Activated T-cell treated with anti-CD3 and anti-CD28 coated beads, Interleukin-2, amount 50 U/mL, for 72 hours (primary cell): Measurements from ENCODE around the gene NKX2-1. TPM values are rescaled to one million over a fixed set of nuclear protein-coding genes. Genes with fewer than 3 reads are reported as not detected.

ENCODE experiments used
- ATAC-seq, 2 donors: fragments of 150-1000 bp; cut with Tn5 transposase; replicated peaks in 1 of 2; 2 replicates each; pipeline ENCODE4 v1.10.0; 2021; ENCODE audit warnings: moderate library complexity in 2 of 2, mild to moderate bottlenecking in 1 of 2
- DNase-seq, 2 donors: peaks; one replicate each; pipeline ENCODE4 v3.0.0; 2021 to 2022; ENCODE audit warnings: mixed read lengths in 1 of 2
- H3K27ac Mint-ChIP-seq: one replicate; pipeline ENCODE4 v1.8.0; 2022; ENCODE audit warnings: mild to moderate bottlenecking, moderate library complexity, mixed read lengths
- H3K27me3 Mint-ChIP-seq: one replicate; pipeline ENCODE4 v1.8.0; 2022; ENCODE audit warnings: low read depth, mixed read lengths
- H3K36me3 Mint-ChIP-seq, 2 donors: one replicate each; pipeline ENCODE4 v1.8.0; 2022; ENCODE audit warnings: mixed read lengths in 2 of 2, mild to moderate bottlenecking in 1 of 2; ENCODE audit not compliant: insufficient read depth in 2 of 2
- H3K4me1 Mint-ChIP-seq: one replicate; pipeline ENCODE4 v1.8.0; 2022; ENCODE audit warnings: low read depth, mixed read lengths
- H3K4me3 Mint-ChIP-seq, 2 donors: one replicate each; pipeline ENCODE4 v1.8.0; 2022; ENCODE audit warnings: mild to moderate bottlenecking in 2 of 2, mixed read lengths in 2 of 2, moderate library complexity in 2 of 2
- H3K9me3 Mint-ChIP-seq, 2 donors: one replicate each; pipeline ENCODE4 v1.8.0; 2022; ENCODE audit warnings: mixed read lengths in 2 of 2
- total RNA-seq, 2 donors: library from RNA; stranded (reverse); gene quantifications; one replicate each; pipeline ENCODE4 v1.2.3, GENCODE V29; 2022

Gene NKX2-1
- total RNA-seq, 2 donors from 2014 or later, result not detected

GRCh38 chr14:36514278-36515104, 5.5 kb downstream of the NKX2-1 start:
- peaks cover 76% of the 10 kb centered on the region for H3K27me3 Mint-ChIP-seq
- no peaks in the 10 kb centered on the region for H3K9me3 Mint-ChIP-seq
- peaks cover 2% of the 10 kb centered on the region in 2 donors for H3K36me3 Mint-ChIP-seq
- DNase-seq (no peak), ATAC-seq (no peak)
- no peak overlapping the region for H3K4me3 Mint-ChIP-seq
- H3K27ac Mint-ChIP-seq, result no peak overlapping the region
- peaks cover 13% of the 10 kb centered on the region for H3K4me1 Mint-ChIP-seq

- peaks cover 80% of the 10 kb centered on the region for H3K27me3 Mint-ChIP-seq
- H3K4me1 Mint-ChIP-seq, result peaks cover 12% of the 10 kb centered on the region
- ATAC-seq (no peak), DNase-seq (no peak)
- H3K4me3 Mint-ChIP-seq, result no peak overlapping the region
- H3K9me3 Mint-ChIP-seq, result no peaks in the 10 kb centered on the region
- no peak overlapping the region for H3K27ac Mint-ChIP-seq
- H3K36me3 Mint-ChIP-seq, result peaks cover 0 to 2% of the 10 kb centered on the region in 2 donors
Observed at GRCh38 chr14:36513451-36514277, 6.4 kb downstream of the NKX2-1 start.

- DNase-seq (no peak), ATAC-seq (no peak)
- peaks cover 82% of the 10 kb centered on the region for H3K27me3 Mint-ChIP-seq
- peaks cover 12% of the 10 kb centered on the region for H3K4me1 Mint-ChIP-seq
- peaks cover 2% of the 10 kb centered on the region in 2 donors for H3K36me3 Mint-ChIP-seq
- H3K9me3 Mint-ChIP-seq, result no peaks in the 10 kb centered on the region
- H3K27ac Mint-ChIP-seq, result no peak overlapping the region
- no peak overlapping the region for H3K4me3 Mint-ChIP-seq
Observed at GRCh38 chr14:36513012-36513420, 7.0 kb downstream of the NKX2-1 start.

DNA sequence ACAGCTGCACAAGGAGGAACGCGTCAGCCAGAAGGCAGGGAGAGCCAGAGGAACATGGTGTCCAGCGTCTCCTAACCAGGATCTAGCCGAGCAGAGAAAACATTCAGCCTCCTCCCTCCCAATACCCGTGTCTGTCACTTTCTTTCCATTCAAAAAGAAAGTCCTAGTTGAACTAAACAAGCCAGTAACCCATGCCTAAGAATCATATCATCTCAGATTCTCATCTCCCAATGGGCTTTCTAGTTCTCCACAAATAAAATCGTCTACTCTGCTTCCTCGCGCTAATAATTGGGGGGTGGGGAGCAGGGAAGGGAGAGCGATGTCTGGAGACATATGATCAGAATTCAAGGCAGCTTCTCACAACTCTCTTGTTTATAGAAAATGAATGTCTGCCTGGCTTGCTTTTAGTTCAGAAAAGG, 7.4 kb downstream of the NKX2-1 start:
- no peak overlapping the region for H3K27ac Mint-ChIP-seq
- peaks cover 12% of the 10 kb centered on the region for H3K4me1 Mint-ChIP-seq
- peaks cover 0 to 2% of the 10 kb centered on the region in 2 donors for H3K9me3 Mint-ChIP-seq
- H3K27me3 Mint-ChIP-seq, result peaks cover 87% of the 10 kb centered on the region
- ATAC-seq (no peak), DNase-seq (no peak)
- H3K4me3 Mint-ChIP-seq, result no peak overlapping the region
- peaks cover 2 to 7% of the 10 kb centered on the region in 2 donors for H3K36me3 Mint-ChIP-seq

DNA sequence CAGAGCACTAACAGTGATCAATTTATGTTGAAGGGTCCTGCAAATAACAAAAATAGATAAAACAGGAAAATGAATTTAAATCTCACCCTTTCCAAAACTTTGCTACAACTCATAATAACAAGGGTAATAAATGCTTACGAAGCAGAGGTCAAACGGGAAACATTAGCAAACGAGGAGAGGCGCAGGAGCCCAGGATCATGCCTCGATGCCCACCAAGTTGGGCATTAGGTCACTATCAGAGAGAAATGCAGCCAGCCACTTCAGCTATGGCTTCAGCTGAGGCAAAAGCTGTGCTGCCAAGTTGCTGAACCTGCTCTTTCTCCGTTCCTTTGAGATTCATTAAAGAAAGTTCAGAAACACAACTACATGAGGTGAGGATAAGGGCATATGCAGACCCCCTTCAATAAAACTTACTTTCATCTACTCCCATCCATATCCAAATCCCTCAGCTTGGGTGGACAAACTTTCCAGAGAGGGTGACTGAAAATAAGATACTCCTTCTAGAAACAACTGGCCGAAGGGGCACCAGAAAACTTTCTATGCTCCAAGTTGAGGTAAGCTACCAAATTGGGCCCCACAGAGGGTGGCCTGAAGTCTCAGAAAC, 7.9 kb downstream of the NKX2-1 start:
- no peak overlapping the region for H3K4me3 Mint-ChIP-seq
- DNase-seq, result no peak
- H3K36me3 Mint-ChIP-seq, result peaks cover 2 to 8% of the 10 kb centered on the region in 2 donors
- H3K27ac Mint-ChIP-seq, result no peak overlapping the region
- peaks cover 92% of the 10 kb centered on the region for H3K27me3 Mint-ChIP-seq
- ATAC-seq, result no peak
- peaks cover 0 to 2% of the 10 kb centered on the region in 2 donors for H3K9me3 Mint-ChIP-seq
- peaks cover 12% of the 10 kb centered on the region for H3K4me1 Mint-ChIP-seq

DNA sequence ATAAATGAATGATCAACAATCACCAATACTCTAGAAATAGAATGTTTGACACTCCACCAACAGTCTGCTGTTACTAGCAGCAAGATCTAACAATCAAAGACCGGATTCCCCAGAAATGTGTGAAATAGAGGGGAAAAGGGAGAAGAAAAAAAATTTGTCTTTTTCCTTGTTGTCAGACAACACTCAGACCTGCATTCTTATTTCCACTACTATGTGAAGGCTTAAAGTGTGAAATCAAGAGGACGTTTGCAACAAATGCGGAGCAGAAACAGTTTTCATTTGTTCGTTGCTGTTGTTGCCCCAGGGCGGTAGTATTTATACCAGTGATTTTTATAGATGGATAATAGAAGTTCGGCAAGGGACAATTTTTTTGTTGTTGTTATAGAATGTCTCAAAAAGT, 9.2 kb downstream of the NKX2-1 start:
- Mint-ChIP-seq H3K9me3 (peaks cover 0 to 2% of the 10 kb centered on the region in 2 donors), H3K4me3 (no peak overlapping the region), H3K27me3 (peaks cover 89% of the 10 kb centered on the region), H3K27ac (no peak overlapping the region), H3K4me1 (peaks cover 8% of the 10 kb centered on the region), H3K36me3 (peaks cover 2 to 9% of the 10 kb centered on the region in 2 donors)
- ATAC-seq (no peak), DNase-seq (no peak)

DNA sequence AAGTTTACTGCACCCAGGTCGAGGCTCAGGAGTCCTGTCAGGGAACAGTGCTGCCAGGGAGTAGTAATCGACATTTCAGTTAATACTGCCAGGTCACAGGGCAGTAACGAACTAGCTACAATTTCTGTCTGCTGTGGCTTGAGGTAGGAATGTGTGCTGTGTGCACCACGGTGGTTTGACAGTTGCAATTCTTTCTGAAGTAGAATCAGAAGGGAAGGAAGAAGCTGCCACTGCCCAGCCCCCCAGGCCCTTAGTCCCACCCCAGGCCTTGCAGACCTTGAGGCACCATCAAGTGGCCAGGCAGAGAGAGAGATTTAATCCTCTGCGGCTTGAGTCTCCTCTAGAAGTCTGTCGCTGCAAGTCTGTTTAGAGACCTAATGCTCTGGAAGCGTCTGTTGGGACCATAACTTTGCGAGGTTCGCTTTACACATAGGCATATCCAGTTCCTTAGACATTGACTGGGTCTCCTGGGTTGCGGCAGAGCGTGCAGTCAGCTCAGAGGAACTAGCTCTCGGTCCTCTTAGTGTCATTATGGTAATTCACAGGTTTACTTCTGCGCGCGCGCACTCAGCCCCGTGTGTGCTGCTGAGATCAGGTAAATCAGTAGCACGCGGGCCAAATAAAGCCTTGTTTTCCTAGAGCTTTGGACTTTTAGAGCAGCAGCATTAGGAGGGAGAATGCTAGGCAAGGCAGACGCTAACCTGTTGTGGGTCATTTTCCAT, 9.8 kb downstream of the NKX2-1 start:
- Mint-ChIP-seq H3K4me3 (no peak overlapping the region), H3K27ac (no peak overlapping the region), H3K4me1 (peaks cover 7% of the 10 kb centered on the region), H3K27me3 (peaks cover 84% of the 10 kb centered on the region), H3K36me3 (peaks cover 2 to 9% of the 10 kb centered on the region in 2 donors), H3K9me3 (peaks cover 0 to 2% of the 10 kb centered on the region in 2 donors)
- ATAC-seq (peak in 1 of 2 donors; percentile 25), DNase-seq (no peak)

DNA sequence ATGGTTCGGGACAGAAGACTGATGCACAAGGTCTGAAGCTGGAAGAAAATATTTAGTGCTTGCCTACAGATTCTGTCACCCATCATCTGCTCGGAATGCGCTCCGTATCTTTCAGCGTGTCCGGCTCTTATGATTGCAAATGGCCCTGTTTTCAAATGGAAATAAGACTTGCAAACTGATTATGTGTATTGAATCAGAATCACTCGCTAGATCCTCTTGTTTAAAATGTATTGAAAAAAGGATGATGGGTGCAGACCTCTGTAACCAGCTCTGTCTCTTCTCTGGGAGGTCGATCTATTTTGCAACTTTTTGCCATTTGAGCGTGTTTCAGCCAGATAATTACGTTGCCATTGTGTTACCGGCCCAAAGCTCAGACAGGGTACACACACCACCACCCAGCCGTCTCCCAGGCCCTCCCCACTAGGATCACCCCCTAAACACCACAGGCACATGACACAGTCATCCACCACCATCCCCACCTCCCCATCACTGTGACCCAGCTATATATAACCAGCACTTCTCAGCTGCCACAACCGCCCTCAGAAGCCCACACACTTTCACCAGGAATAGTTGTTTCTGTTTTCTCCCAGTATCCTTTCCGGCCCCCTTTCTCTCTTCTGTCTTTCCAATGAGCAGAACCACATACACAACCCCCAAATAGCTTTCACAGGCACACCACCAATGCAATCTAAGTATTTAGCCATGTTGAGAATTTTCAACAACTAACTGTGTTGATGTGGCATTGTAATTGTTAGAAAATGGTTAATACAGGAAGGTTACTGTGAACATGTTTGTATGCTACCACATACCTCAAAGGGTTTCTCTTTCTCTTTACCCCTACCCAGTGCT, 10.7 kb downstream of the NKX2-1 start:
- H3K4me1 Mint-ChIP-seq, result peaks cover 11% of the 10 kb centered on the region
- peak overlapping the region in 1 of 2 donors; percentile 9 for H3K4me3 Mint-ChIP-seq
- H3K36me3 Mint-ChIP-seq, result peaks cover 2 to 12% of the 10 kb centered on the region in 2 donors
- no peak for DNase-seq
- no peak overlapping the region for H3K27ac Mint-ChIP-seq
- H3K27me3 Mint-ChIP-seq, result peaks cover 84% of the 10 kb centered on the region
- peaks cover 0 to 2% of the 10 kb centered on the region in 2 donors for H3K9me3 Mint-ChIP-seq
- no peak for ATAC-seq

DNA sequence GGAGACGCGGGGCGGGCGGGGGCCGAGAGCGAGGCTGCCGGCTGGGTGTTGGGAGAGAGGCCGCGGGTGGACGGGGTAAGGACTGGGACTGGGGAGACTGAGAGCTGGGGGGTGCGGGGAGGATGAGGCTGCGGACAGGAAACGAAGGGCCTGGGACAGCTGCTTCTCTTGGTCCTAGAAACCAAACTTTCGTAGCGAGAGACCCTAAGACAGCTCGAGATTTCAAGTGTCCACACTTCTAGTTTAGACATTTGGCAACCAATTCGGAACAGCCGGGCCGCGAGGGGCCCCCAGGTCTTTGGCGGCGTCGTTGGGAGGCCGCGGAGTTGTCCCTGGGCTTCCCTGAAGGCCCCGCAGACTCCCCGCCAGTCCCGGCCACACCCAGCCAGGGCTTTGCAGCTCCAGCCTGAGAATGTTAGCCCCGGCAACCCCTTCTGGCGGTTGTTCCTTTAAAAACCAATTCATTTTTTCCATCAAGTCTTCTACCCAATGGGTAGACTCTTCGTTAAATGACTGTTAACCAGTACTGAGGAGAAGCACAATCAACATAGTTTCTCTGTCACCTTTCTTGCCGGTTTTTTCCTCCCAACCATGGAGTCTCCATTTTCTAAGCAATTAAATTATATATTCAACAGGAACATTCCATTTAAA, 11.5 kb downstream of the NKX2-1 start:
- Mint-ChIP-seq H3K27ac (no peak overlapping the region), H3K27me3 (peaks cover 84% of the 10 kb centered on the region), H3K4me1 (peaks cover 15% of the 10 kb centered on the region), H3K36me3 (peaks cover 4 to 15% of the 10 kb centered on the region in 2 donors), H3K9me3 (peaks cover 0 to 2% of the 10 kb centered on the region in 2 donors), H3K4me3 (no peak overlapping the region)
- DNase-seq (no peak), ATAC-seq (peak in 1 of 2 donors; percentile 36)

DNA sequence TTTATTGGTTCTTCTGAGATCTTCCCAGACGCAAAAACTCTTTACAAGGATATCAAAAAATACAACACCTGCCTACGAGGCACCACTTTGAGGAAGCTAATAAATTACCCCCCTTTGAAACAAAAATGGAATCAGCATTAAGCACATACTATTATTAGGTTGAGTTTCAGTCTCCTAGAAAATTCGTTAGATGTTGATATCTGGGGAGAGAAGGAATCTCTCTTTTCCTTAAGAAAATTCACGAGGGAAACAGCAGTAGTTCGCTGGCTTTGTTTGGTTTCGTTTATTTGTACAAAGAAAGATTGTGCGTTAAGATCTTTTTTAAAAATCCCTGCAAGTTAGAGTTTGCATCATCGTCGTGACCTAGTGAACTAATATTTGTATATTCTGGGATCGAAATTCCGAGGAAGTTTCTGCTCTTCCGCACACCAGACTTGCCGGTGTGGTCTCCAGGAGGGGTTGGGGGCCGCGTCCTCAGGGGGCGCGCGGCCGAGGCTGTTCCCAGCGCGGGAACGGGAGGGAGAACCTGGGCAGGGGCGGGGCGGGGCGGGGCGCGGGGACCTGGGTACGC, 12.1 kb downstream of the NKX2-1 start:
- no peak for DNase-seq
- peaks cover 84% of the 10 kb centered on the region for H3K27me3 Mint-ChIP-seq
- peaks cover 4 to 16% of the 10 kb centered on the region in 2 donors for H3K36me3 Mint-ChIP-seq
- no peak overlapping the region for H3K4me3 Mint-ChIP-seq
- no peak for ATAC-seq
- H3K27ac Mint-ChIP-seq, result peak overlapping the region; percentile 30
- peaks cover 17% of the 10 kb centered on the region for H3K4me1 Mint-ChIP-seq
- H3K9me3 Mint-ChIP-seq, result peaks cover 0 to 2% of the 10 kb centered on the region in 2 donors
